Fibroblast of skin of abdomen (primary cell): Measurements from ENCODE around the gene AXIN2.
A peak's percentile ranks its signal among the peaks of the same experiment; 100 is the strongest.
"Not testable (repeated sequence)": the region's sequence is repeated elsewhere in the genome, so short reads cannot be mapped to it uniquely, and the experiment has no call there.

Source experiments
- DNase-seq: peaks from one replicate; pipeline ENCODE4 v3.0.0-alpha.2; 2013

Gene AXIN2

GRCh38 chr17:65518256-65518655 lies 43.2 kb downstream of the AXIN2 start:
- peak; percentile 52 for DNase-seq

- peak; percentile 66 for DNase-seq
Measured at GRCh38 chr17:65515959-65516948, 45.2 kb downstream of the AXIN2 start.

- DNase-seq, result no peak
Measured at GRCh38 chr17:65515512-65515911, 45.9 kb downstream of the AXIN2 start.

GRCh38 chr17:65514541-65514940 lies 46.9 kb downstream of the AXIN2 start:
- DNase-seq, result peak; percentile 67

GRCh38 chr17:65514082-65514481 lies 47.4 kb downstream of the AXIN2 start:
- peak; percentile 89 for DNase-seq

- DNase-seq, result no peak
Measured at GRCh38 chr17:65511316-65511715, 50.1 kb downstream of the AXIN2 start.

- DNase-seq, result no peak
Measured at GRCh38 chr17:65509032-65509431, 52.4 kb downstream of the AXIN2 start.

GRCh38 chr17:65504673-65505072 lies 56.8 kb downstream of the AXIN2 start:
- not testable (repeated sequence) for DNase-seq

- no peak for DNase-seq
Measured at GRCh38 chr17:65504141-65504540, 57.3 kb downstream of the AXIN2 start.

GRCh38 chr17:65503557-65503956 lies 57.9 kb downstream of the AXIN2 start:
- DNase-seq, result no peak

GRCh38 chr17:65498816-65499215 lies 62.6 kb downstream of the AXIN2 start:
- no peak for DNase-seq

GRCh38 chr17:65496801-65497200 lies 64.6 kb downstream of the AXIN2 start:
- DNase-seq, result no peak

- DNase-seq, result no peak
Measured at GRCh38 chr17:65495122-65496055, 66.1 kb downstream of the AXIN2 start.

- DNase-seq, result peak; percentile 35
Measured at GRCh38 chr17:65489413-65490155, 71.9 kb downstream of the AXIN2 start.

- DNase-seq, result no peak
Measured at GRCh38 chr17:65488665-65489064, 72.8 kb downstream of the AXIN2 start.

GRCh38 chr17:65487990-65488389 lies 73.5 kb downstream of the AXIN2 start:
- DNase-seq, result no peak

- no peak for DNase-seq
Measured at GRCh38 chr17:65487161-65487560, 74.3 kb downstream of the AXIN2 start.

- DNase-seq, result no peak
Measured at GRCh38 chr17:65485388-65486299, 75.8 kb downstream of the AXIN2 start.

- not testable (repeated sequence) for DNase-seq
Measured at GRCh38 chr17:65484405-65484804, 77.0 kb downstream of the AXIN2 start.

- DNase-seq, result no peak
Measured at GRCh38 chr17:65483438-65483837, 78.0 kb downstream of the AXIN2 start.

GRCh38 chr17:65482201-65482600 lies 79.2 kb downstream of the AXIN2 start:
- no peak for DNase-seq
